ENCODE results near the gene ERBIN. TPM values are rescaled to one million over a fixed set of nuclear protein-coding genes. Genes with fewer than 3 reads are reported as not detected.

The ERBIN gene
- total and polyA plus RNA-seq, 2 of the 13 experiments (the other 11 are each of a cell fraction or from before 2014, with no cell fraction given): 14.4 to 41.7 TPM

- no TSS peak for BruUV-seq (replicated peaks)
- H3K4me2 ChIP-seq (ENCODE audit: low read depth, low read length): peak overlapping the region; percentile 71
- CTCF ChIA-PET (ENCODE audit: low intra/inter-chr PET ratio, low total read pairs): no interaction called here
- H3K4me3 ChIP-seq (replicated peaks in 1 of 3; ENCODE audit: insufficient read depth in 1 of 3, low read depth in 2 of 3, low read length in 3 of 3): peak overlapping the region; percentile 92 to 98 (median 97)
- H3K27me3 ChIP-seq (ENCODE audit: control insufficient read depth in 1 of 2, insufficient read depth in 2 of 2, low read length in 2 of 2): no peaks in the 10 kb centered on the region; a peak in 1 of 5 replicates
- POLR2A ChIA-PET: interaction anchor here (0.5 to 1.4 kb wide), 5 partner anchors 9 to 363 kb away, joined by 3 to 4 read pairs (median 3); partner anchors contain the start of genes CENPK and PPWD1
- no peaks in the 10 kb centered on the region for H3K36me3 ChIP-seq (replicated peaks in 1 of 2; ENCODE audit: control insufficient read depth in 1 of 2, insufficient read depth in 2 of 2, low read length in 2 of 2)
- FAIRE-seq (no peak), DNase-seq (ENCODE audit: low spot score) (peak; percentile 74), ATAC-seq (peak; percentile 86)
- in situ Hi-C loops (cut with HindIII; ENCODE audit: extremely low pct_ligation_motif_present, low pct_unique_long_range_greater_than_20kb): no loop called here
- H3K27ac ChIP-seq (ENCODE audit: extremely low read length, insufficient read depth, low read length): peak overlapping the region; percentile 98
- WGBS (ENCODE audit: low lambda C conversion rate): under 1% methylated on average over 44 of the region's 94 CpGs
- H2AFZ ChIP-seq (ENCODE audit: low read length): no peak overlapping the region
- peaks cover 44% of the 10 kb centered on the region for H3K79me2 ChIP-seq (ENCODE audit: insufficient read depth, low read length)
- H3K9ac ChIP-seq (ENCODE audit: insufficient read depth, low read depth, low read length): peak overlapping the region; percentile 93
- H4K20me1 ChIP-seq (ENCODE audit: insufficient read depth, low read length): peaks cover 20% of the 10 kb centered on the region
- no peaks in the 10 kb centered on the region for H3K9me3 ChIP-seq (ENCODE audit: low read length)
- intact Hi-C loops (cut with micrococcal nuclease; ENCODE audit: unreplicated experiment): loop anchor here (5.0 to 10.0 kb wide), 5 partner anchors 37 to 301 kb away; partner anchors contain the start of genes SHLD3, TRAPPC13 and TRIM23
- H3K4me1 ChIP-seq (ENCODE audit: insufficient read depth, low read length): peaks cover 47% of the 10 kb centered on the region
- TF ChIP-seq NFKB2 (CRISPR knock-in tag; IDR thresholded peaks at IDR 0.05; ENCODE audit: borderline replicate concordance) (no peak; the same call in 1 of the 2 replicates), GATAD2A (CRISPR knock-in tag; IDR thresholded peaks at IDR 0.05) (0 out of 2 replicates have a peak, but pooled peaks have one; percentile 16), ZKSCAN1 (IDR thresholded peaks at IDR 0.05; ENCODE audit: low read length) (no peak), MED1 (CRISPR knock-in tag; IDR thresholded peaks at IDR 0.05) (0 out of 2 replicates have a peak, but pooled peaks have one; percentile 21), ZNF501 (CRISPR knock-in tag; IDR thresholded peaks at IDR 0.05) (peak; percentile 15; the same call in 1 of the 2 replicates), ZFP62 (CRISPR knock-in tag; IDR thresholded peaks at IDR 0.05) (no peak), HMGA1 (CRISPR knock-in tag; conservative IDR thresholded peaks at IDR 0.05) (no peak), POLR2G (IDR thresholded peaks at IDR 0.05; ENCODE audit: low read depth, low read length) (peak; percentile 81), SUZ12 (IDR thresholded peaks at IDR 0.05; ENCODE audit: low read depth, low read length) (no peak), MAX (IDR thresholded peaks at IDR 0.05) (peak; percentile 55), ZNF800 (CRISPR knock-in tag; IDR thresholded peaks at IDR 0.05) (no peak), XRCC5 (optimal IDR thresholded peaks at IDR 0.05; ENCODE audit: low read length) (peak; percentile 56), MED13 (CRISPR knock-in tag; IDR thresholded peaks at IDR 0.05) (peak; percentile 85), YY1 (IDR thresholded peaks at IDR 0.05; ENCODE audit: insufficient read depth, insufficient replicate concordance, low read depth, low read length) (no peak), ZNF432 (CRISPR knock-in tag; IDR thresholded peaks at IDR 0.05; ENCODE audit: borderline replicate concordance) (no peak), ZBTB21 (CRISPR knock-in tag; IDR thresholded peaks at IDR 0.05) (no peak), ZNF614 (CRISPR knock-in tag; IDR thresholded peaks at IDR 0.05; ENCODE audit: borderline replicate concordance) (peak; percentile 57; the same call in 1 of the 2 replicates), ATF7-NPFF (CRISPR knock-in tag; IDR thresholded peaks at IDR 0.05; ENCODE audit: low read depth) (peak; percentile 95), KLF11 (CRISPR knock-in tag; IDR thresholded peaks at IDR 0.05) (no peak), HDAC1 (CRISPR knock-in tag; IDR thresholded peaks at IDR 0.05) (peak; percentile 78), ZNF564 (CRISPR knock-in tag; IDR thresholded peaks at IDR 0.05) (peak; percentile 62; the same call in 1 of the 2 replicates), ZNF503 (CRISPR knock-in tag; IDR thresholded peaks at IDR 0.05) (no peak), ZSCAN12 (CRISPR knock-in tag; IDR thresholded peaks at IDR 0.05) (no peak)
Observed at GRCh38 chr5:65925601-65926275, 637 bp upstream of the ERBIN start.

Measured in HepG2 (cell line).